ENCODE measurements around the gene ETF1.
A peak's percentile ranks its signal among the peaks of the same experiment; 100 is the strongest.
"Not testable (repeated sequence)": the region's sequence is repeated elsewhere in the genome, so short reads cannot be mapped to it uniquely, and the experiment has no call there.

ETF1 gene

GRCh38 chr5:138476918-138477317 lies 66.1 kb downstream of the ETF1 start:
- no peak for DNase-seq

GRCh38 chr5:138473151-138473550 lies 69.9 kb downstream of the ETF1 start:
- DNase-seq = not testable (repeated sequence)

GRCh38 chr5:138472353-138472752 lies 70.7 kb downstream of the ETF1 start:
- no peak for DNase-seq

GRCh38 chr5:138471052-138471361 lies 72.0 kb downstream of the ETF1 start:
- no peak for DNase-seq

- no peak for DNase-seq
These were observed 72.5 kb downstream of the ETF1 start for GRCh38 chr5:138470322-138471051.

GRCh38 chr5:138469540-138470321 lies 73.3 kb downstream of the ETF1 start:
- DNase-seq = no peak

- DNase-seq = no peak
These were observed 74.0 kb downstream of the ETF1 start for GRCh38 chr5:138468966-138469539.

- no peak for DNase-seq
These were observed 74.7 kb downstream of the ETF1 start for GRCh38 chr5:138468133-138468965.

- DNase-seq = no peak
These were observed 75.3 kb downstream of the ETF1 start for GRCh38 chr5:138467711-138468132.

- DNase-seq = no peak
These were observed 75.9 kb downstream of the ETF1 start for GRCh38 chr5:138466900-138467710.

GRCh38 chr5:138466125-138466899 lies 76.7 kb downstream of the ETF1 start:
- DNase-seq = peak; percentile 71

GRCh38 chr5:138465261-138466124 lies 77.5 kb downstream of the ETF1 start, which contains the start of gene EGR1:
Gene EGR1, plus strand, starts transcription at chr5:138465479. Its CDS starts 283 bp downstream, at chr5:138465762.
- peak; percentile 98 for DNase-seq

GRCh38 chr5:138464388-138465260 lies 78.4 kb downstream of the ETF1 start:
- DNase-seq = peak; percentile 99

GRCh38 chr5:138464008-138464387 lies 79.0 kb downstream of the ETF1 start:
- DNase-seq = peak; percentile 97

GRCh38 chr5:138463419-138464007 lies 79.5 kb downstream of the ETF1 start:
- DNase-seq = no peak

- DNase-seq = no peak
These were observed 81.5 kb downstream of the ETF1 start for GRCh38 chr5:138461343-138462125.

GRCh38 chr5:138460032-138460693 lies 82.9 kb downstream of the ETF1 start:
- DNase-seq = no peak
